LNCAP (cell line): ENCODE data around the gene FAM50A.

Experiments used
- CTCF ChIP-seq: fragments of 450-650 bp; IDR thresholded peaks from 2 replicates; pipeline ENCODE4 v1.5.1; 2017; ENCODE audit warnings: mild to moderate bottlenecking

Gene FAM50A

GRCh38 chrX:154411981-154412340 lies 32.0 kb upstream of the FAM50A start:
- no peak for TF ChIP-seq CTCF

- no peak for TF ChIP-seq CTCF
Measured at GRCh38 chrX:154412468-154412867, 31.5 kb upstream of the FAM50A start.

GRCh38 chrX:154413142-154413541 lies 30.8 kb upstream of the FAM50A start:
- TF ChIP-seq CTCF = no peak

- TF ChIP-seq CTCF = no peak
Measured at GRCh38 chrX:154417157-154417556, 26.8 kb upstream of the FAM50A start.

- no peak for TF ChIP-seq CTCF
Measured at GRCh38 chrX:154419189-154419588, 24.8 kb upstream of the FAM50A start.

- no peak for TF ChIP-seq CTCF
Measured at GRCh38 chrX:154419688-154420401, 24.1 kb upstream of the FAM50A start.

- no peak for TF ChIP-seq CTCF
Measured at GRCh38 chrX:154420402-154420756, 23.6 kb upstream of the FAM50A start.
